Suprapubic skin (tissue), 4 donors: Measurements from ENCODE around the gene TRIM71. TPM values are rescaled to one million over a fixed set of nuclear protein-coding genes. Genes with fewer than 3 reads are reported as not detected.

Source experiments
- DNase-seq, 2 donors: peaks; one replicate each; pipeline ENCODE4 v3.0.0-alpha.2; 2019; ENCODE audit warnings: low spot score in 2 of 2
- H3K27ac ChIP-seq: fragments of 200-600 bp; sonication (generic); one replicate; pipeline ENCODE4 v1.5.1; 2019
- H3K27me3 ChIP-seq: fragments of 200-600 bp; sonication (generic); one replicate; pipeline ENCODE4 v1.5.1; 2019
- H3K36me3 ChIP-seq: fragments of 200-600 bp; sonication (generic); one replicate; pipeline ENCODE4 v1.5.1; 2019
- H3K4me1 ChIP-seq: fragments of 200-600 bp; sonication (generic); one replicate; pipeline ENCODE4 v1.5.1; 2019
- H3K4me3 ChIP-seq: fragments of 200-600 bp; sonication (generic); one replicate; pipeline ENCODE4 v1.5.1; 2019; ENCODE audit warnings: mild to moderate bottlenecking
- H3K9me3 ChIP-seq: fragments of 200-600 bp; sonication (generic); one replicate; pipeline ENCODE4 v1.5.1; 2019
- CTCF ChIP-seq, 2 donors: fragments of 200-600 bp in 1 of 2; fragments of 450-650 bp in 1 of 2; sonication (generic) in 1 of 2; IDR thresholded peaks; one replicate each; pipeline ENCODE4 v1.5.1; 2016 to 2019; ENCODE audit warnings: antibody characterized with exemption in 2 of 2, mild to moderate bottlenecking in 1 of 2, moderate library complexity in 1 of 2
- EP300 ChIP-seq: sonication (generic); formaldehyde crosslinking; IDR thresholded peaks from one replicate; pipeline ENCODE4 v1.6.1; 2017; ENCODE audit warnings: antibody characterized with exemption
- POLR2A ChIP-seq, 2 donors: fragments of 450-650 bp; IDR thresholded peaks; one replicate each; pipeline ENCODE4 v1.6.1; 2017; ENCODE audit warnings: antibody characterized with exemption in 2 of 2, mild to moderate bottlenecking in 2 of 2, moderate library complexity in 2 of 2
- POLR2AphosphoS5 ChIP-seq, 3 donors: sonication (generic); formaldehyde crosslinking; IDR thresholded peaks; one replicate each; pipeline ENCODE4 v1.6.1; 2017; ENCODE audit warnings: antibody characterized with exemption in 3 of 3
- WGBS: methylation state at CpG from one replicate; pipeline ENCODE4 v1.1.5; 2018; 5-methylcytosine and 5-hydroxymethylcytosine counted together
- total RNA-seq, 4 donors: library from RNA; depleted of rRNA; stranded (reverse); fragments of >200 nt; gene quantifications; one replicate each; pipeline ENCODE4 v1.1.0, GENCODE V29; 2016

The TRIM71 gene
- total RNA-seq, 4 donors from 2014 or later, result not detected

- TF ChIP-seq POLR2AphosphoS5 (IDR thresholded peaks at IDR 0.05) (no peak), POLR2A (IDR thresholded peaks at IDR 0.05) (no peak), CTCF (IDR thresholded peaks at IDR 0.05) (no peak), EP300 (no peak)
- no peaks in the 10 kb centered on the region for H3K36me3 ChIP-seq
- 84% methylated on average over 7 of the region's 7 CpGs for WGBS
These were observed 51.1 kb downstream of the TRIM71 start for GRCh38 chr3:32868719-32869512.

GRCh38 chr3:32869513-32870047 lies 51.8 kb downstream of the TRIM71 start:
- Histone ChIP-seq H3K36me3 (no peaks in the 10 kb centered on the region), H3K9me3 (no peaks in the 10 kb centered on the region), H3K4me3 (no peak overlapping the region), H3K27me3 (no peaks in the 10 kb centered on the region), H3K4me1 (peaks cover 21% of the 10 kb centered on the region), H3K27ac (no peak overlapping the region)
- no peak for DNase-seq
- TF ChIP-seq EP300, result no peak
- no peak for TF ChIP-seq CTCF (IDR thresholded peaks at IDR 0.05)
- TF ChIP-seq POLR2AphosphoS5 (IDR thresholded peaks at IDR 0.05), result no peak
- no peak for TF ChIP-seq POLR2A (IDR thresholded peaks at IDR 0.05)
- 83% methylated on average over 15 of the region's 15 CpGs for WGBS

More at GRCh38 chr3:32868719-32869512, 51.1 kb downstream of the TRIM71 start:
- no peaks in the 10 kb centered on the region for H3K27me3 ChIP-seq
- no peak overlapping the region for H3K27ac ChIP-seq
- H3K9me3 ChIP-seq, result no peaks in the 10 kb centered on the region
- no peak for DNase-seq
- peaks cover 19% of the 10 kb centered on the region for H3K4me1 ChIP-seq
- H3K4me3 ChIP-seq, result no peak overlapping the region

- H3K4me1 ChIP-seq, result peaks cover 20% of the 10 kb centered on the region
- no peaks in the 10 kb centered on the region for H3K9me3 ChIP-seq
- DNase-seq, result no peak
- H3K27me3 ChIP-seq, result no peaks in the 10 kb centered on the region
- H3K4me3 ChIP-seq, result no peak overlapping the region
- TF ChIP-seq EP300 (no peak), POLR2A (IDR thresholded peaks at IDR 0.05) (no peak), POLR2AphosphoS5 (IDR thresholded peaks at IDR 0.05) (no peak), CTCF (IDR thresholded peaks at IDR 0.05) (no peak)
- H3K36me3 ChIP-seq, result no peaks in the 10 kb centered on the region
- H3K27ac ChIP-seq, result no peak overlapping the region
- WGBS, result 86% methylated on average over 10 of the region's 10 CpGs
These were observed 52.7 kb downstream of the TRIM71 start for GRCh38 chr3:32870373-32871095.

GRCh38 chr3:32871273-32871672 lies 53.5 kb downstream of the TRIM71 start:
- no peak for DNase-seq
- no peak for TF ChIP-seq CTCF (IDR thresholded peaks at IDR 0.05)
- WGBS, result 71% methylated on average over 7 of the region's 7 CpGs

More at GRCh38 chr3:32871273-32871672, 53.5 kb downstream of the TRIM71 start:
- Histone ChIP-seq H3K4me1 (peaks cover 23% of the 10 kb centered on the region), H3K9me3 (no peaks in the 10 kb centered on the region), H3K27me3 (no peaks in the 10 kb centered on the region), H3K4me3 (no peak overlapping the region), H3K27ac (no peak overlapping the region), H3K36me3 (no peaks in the 10 kb centered on the region)
